ENCODE measurements around the gene BBS7. TPM values are rescaled to one million over a fixed set of nuclear protein-coding genes. Genes with fewer than 3 reads are reported as not detected.

Gene BBS7
- total and polyA plus RNA-seq, 2 of the 13 experiments (the other 11 are each of a cell fraction or from before 2014, with no cell fraction given) = 9.0 to 15.7 TPM

DNA sequence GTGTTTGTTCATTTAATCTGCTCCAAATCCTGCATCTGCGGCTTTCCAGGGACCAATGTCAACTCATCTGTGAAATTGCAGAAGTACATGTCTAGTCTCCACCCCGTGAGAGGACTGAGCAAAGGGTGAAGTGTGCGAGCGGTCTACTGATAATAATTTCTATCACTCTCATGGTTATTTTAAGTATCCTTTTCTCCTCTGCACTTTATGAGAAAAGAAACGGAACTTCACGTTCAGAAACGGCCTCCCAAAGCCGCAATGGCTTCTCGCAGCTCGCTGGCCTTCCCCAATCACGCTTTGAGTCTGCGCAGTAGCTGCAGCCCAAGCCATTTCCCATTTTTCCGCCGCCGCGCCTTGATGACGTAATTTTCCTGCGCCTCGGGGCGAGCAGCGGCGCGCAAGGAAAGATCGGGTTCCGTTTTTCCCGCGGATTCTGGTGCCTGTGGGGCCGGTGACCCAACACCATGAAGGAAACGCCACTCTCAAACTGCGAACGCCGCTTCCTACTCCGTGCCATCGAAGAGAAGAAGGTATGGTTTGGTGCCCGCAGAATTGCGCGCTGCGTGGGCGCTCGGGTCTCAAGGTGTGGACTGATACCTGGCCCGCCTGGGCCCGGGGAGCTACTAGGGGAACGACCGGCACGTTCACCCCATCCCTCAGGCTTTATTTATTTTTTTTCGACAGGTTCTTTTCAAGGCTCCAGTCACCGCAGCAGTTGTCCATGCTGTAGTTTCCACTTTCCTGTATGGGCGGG lies 69.1 kb downstream of the BBS7 start, which contains the start of gene EXOSC9 (continued):
- TF ChIP-seq ZNF460 (CRISPR knock-in tag; IDR thresholded peaks at IDR 0.05; ENCODE audit: borderline replicate concordance) (no peak), CBFB (CRISPR knock-in tag; IDR thresholded peaks at IDR 0.05) (0 out of 2 replicates have a peak, but pooled peaks have one; percentile 65), ZNF264 (CRISPR knock-in tag; IDR thresholded peaks at IDR 0.05) (peak; percentile 66), TRIM24 (CRISPR knock-in tag; IDR thresholded peaks at IDR 0.05) (no peak), ZNF136 (CRISPR knock-in tag; IDR thresholded peaks at IDR 0.05; ENCODE audit: low read depth) (no peak), PAWR (CRISPR knock-in tag; IDR thresholded peaks at IDR 0.05; ENCODE audit: borderline replicate concordance) (no peak), ZNF891 (CRISPR knock-in tag; IDR thresholded peaks at IDR 0.05) (0 out of 2 replicates have a peak, but pooled peaks have one; percentile 31), ZNF713 (CRISPR knock-in tag; IDR thresholded peaks at IDR 0.05) (0 out of 2 replicates have a peak, but pooled peaks have one; percentile 67), PHF20 (CRISPR knock-in tag; IDR thresholded peaks at IDR 0.05) (peak; percentile 97), MBNL3 (CRISPR knock-in tag; conservative IDR thresholded peaks at IDR 0.05) (no peak), ETV5 (CRISPR knock-in tag; IDR thresholded peaks at IDR 0.05; ENCODE audit: borderline replicate concordance) (peak; percentile 39; the same call in 1 of the 2 replicates), REL (CRISPR knock-in tag; conservative IDR thresholded peaks at IDR 0.05) (peak; percentile 87; the same call in 1 of the 2 replicates), SIX1 (CRISPR knock-in tag; IDR thresholded peaks at IDR 0.05; ENCODE audit: borderline replicate concordance) (peak; percentile 86), HCFC1 (IDR thresholded peaks at IDR 0.05; ENCODE audit: low read depth, low read length) (peak; percentile 72), POLR2AphosphoS5 (IDR thresholded peaks at IDR 0.05; ENCODE audit: low read depth, low read length) (peak; percentile 96), RBM22 (optimal IDR thresholded peaks at IDR 0.05; ENCODE audit: low read length) (no peak), ZNF343 (CRISPR knock-in tag; IDR thresholded peaks at IDR 0.05) (0 out of 2 replicates have a peak, but pooled peaks have one; percentile 68), BCL6 (CRISPR knock-in tag; IDR thresholded peaks at IDR 0.05) (peak; percentile 59), TBX2 (CRISPR knock-in tag; IDR thresholded peaks at IDR 0.05; ENCODE audit: borderline replicate concordance) (peak; percentile 41; the same call in 1 of the 2 replicates)
- TF ChIP-seq, protein P1, sequence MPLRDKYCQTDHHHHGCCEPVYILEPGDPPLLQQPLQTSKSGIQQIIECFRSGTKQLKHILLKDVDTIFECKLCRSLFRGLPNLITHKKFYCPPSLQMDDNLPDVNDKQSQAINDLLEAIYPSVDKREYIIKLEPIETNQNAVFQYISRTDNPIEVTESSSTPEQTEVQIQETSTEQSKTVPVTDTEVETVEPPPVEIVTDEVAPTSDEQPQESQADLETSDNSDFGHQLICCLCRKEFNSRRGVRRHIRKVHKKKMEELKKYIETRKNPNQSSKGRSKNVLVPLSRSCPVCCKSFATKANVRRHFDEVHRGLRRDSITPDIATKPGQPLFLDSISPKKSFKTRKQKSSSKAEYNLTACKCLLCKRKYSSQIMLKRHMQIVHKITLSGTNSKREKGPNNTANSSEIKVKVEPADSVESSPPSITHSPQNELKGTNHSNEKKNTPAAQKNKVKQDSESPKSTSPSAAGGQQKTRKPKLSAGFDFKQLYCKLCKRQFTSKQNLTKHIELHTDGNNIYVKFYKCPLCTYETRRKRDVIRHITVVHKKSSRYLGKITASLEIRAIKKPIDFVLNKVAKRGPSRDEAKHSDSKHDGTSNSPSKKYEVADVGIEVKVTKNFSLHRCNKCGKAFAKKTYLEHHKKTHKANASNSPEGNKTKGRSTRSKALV (CRISPR knock-in tag; IDR thresholded peaks at IDR 0.05) = peak; percentile 68; the same call in 1 of the 2 replicates
- TF ChIP-seq, protein P2, sequence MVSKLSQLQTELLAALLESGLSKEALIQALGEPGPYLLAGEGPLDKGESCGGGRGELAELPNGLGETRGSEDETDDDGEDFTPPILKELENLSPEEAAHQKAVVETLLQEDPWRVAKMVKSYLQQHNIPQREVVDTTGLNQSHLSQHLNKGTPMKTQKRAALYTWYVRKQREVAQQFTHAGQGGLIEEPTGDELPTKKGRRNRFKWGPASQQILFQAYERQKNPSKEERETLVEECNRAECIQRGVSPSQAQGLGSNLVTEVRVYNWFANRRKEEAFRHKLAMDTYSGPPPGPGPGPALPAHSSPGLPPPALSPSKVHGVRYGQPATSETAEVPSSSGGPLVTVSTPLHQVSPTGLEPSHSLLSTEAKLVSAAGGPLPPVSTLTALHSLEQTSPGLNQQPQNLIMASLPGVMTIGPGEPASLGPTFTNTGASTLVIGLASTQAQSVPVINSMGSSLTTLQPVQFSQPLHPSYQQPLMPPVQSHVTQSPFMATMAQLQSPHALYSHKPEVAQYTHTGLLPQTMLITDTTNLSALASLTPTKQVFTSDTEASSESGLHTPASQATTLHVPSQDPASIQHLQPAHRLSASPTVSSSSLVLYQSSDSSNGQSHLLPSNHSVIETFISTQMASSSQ (IDR thresholded peaks at IDR 0.05; ENCODE audit: low read depth) = 0 out of 2 replicates have a peak, but pooled peaks have one; percentile 40
- TF ChIP-seq, protein P2 (CRISPR knock-in tag; IDR thresholded peaks at IDR 0.05; ENCODE audit: borderline replicate concordance) = no peak; the same call in 1 of the 2 replicates
- TF ChIP-seq, protein P3, sequence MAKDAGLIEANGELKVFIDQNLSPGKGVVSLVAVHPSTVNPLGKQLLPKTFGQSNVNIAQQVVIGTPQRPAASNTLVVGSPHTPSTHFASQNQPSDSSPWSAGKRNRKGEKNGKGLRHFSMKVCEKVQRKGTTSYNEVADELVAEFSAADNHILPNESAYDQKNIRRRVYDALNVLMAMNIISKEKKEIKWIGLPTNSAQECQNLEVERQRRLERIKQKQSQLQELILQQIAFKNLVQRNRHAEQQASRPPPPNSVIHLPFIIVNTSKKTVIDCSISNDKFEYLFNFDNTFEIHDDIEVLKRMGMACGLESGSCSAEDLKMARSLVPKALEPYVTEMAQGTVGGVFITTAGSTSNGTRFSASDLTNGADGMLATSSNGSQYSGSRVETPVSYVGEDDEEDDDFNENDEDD (CRISPR knock-in tag; IDR thresholded peaks at IDR 0.05; ENCODE audit: borderline replicate concordance) = peak; percentile 98

All from HepG2 (cell line).